ENCODE data around the gene LYL1. TPM values are rescaled to one million over a fixed set of nuclear protein-coding genes. Genes with fewer than 3 reads are reported as not detected.

LYL1 gene
- total and polyA plus RNA-seq, 8 donors: 5.3 to 32.9 (median 9.9) TPM

- intact Hi-C loops (cut with DNase I): no loop called here
- ATAC-seq: no peak
Observed at GRCh38 chr19:13121551-13122274, 19.1 kb upstream of the LYL1 start.

GRCh38 chr19:13120817-13121216, 18.2 kb upstream of the LYL1 start:
- H3K4me3 ChIP-seq: no peak overlapping the region
- no peaks in the 10 kb centered on the region for H3K27me3 ChIP-seq
- TF ChIP-seq CTCF (IDR thresholded peaks at IDR 0.05): no peak
- H3K27ac ChIP-seq: no peak overlapping the region
- peaks cover 0 to 18% of the 10 kb centered on the region in 2 donors for H3K36me3 ChIP-seq
- no peaks in the 10 kb centered on the region for H3K9me3 ChIP-seq
- peaks cover 18 to 41% of the 10 kb centered on the region in 2 donors for H3K4me1 ChIP-seq
- intact Hi-C loops (cut with DNase I): no loop called here
- no peak for ATAC-seq
- no peak for DNase-seq

More at GRCh38 chr19:13121551-13122274, 19.1 kb upstream of the LYL1 start:
- no peak for DNase-seq
- Histone ChIP-seq H3K9me3 (no peaks in the 10 kb centered on the region), H3K4me3 (no peak overlapping the region), H3K27me3 (no peaks in the 10 kb centered on the region), H3K27ac (no peak overlapping the region), H3K36me3 (peaks cover 0 to 27% of the 10 kb centered on the region in 2 donors), H3K4me1 (peaks cover 15 to 36% of the 10 kb centered on the region in 2 donors)
- TF ChIP-seq CTCF (IDR thresholded peaks at IDR 0.05): no peak

- Histone ChIP-seq H3K36me3 (peaks cover 0 to 13% of the 10 kb centered on the region in 2 donors), H3K4me3 (no peak overlapping the region), H3K27ac (no peak overlapping the region), H3K4me1 (peaks cover 22 to 48% of the 10 kb centered on the region in 2 donors), H3K9me3 (no peaks in the 10 kb centered on the region), H3K27me3 (no peaks in the 10 kb centered on the region)
- no peak for ATAC-seq
- no peak for DNase-seq
- intact Hi-C loops (cut with DNase I): no loop called here
- TF ChIP-seq CTCF (IDR thresholded peaks at IDR 0.05): no peak
Observed at GRCh38 chr19:13120031-13120430, 17.4 kb upstream of the LYL1 start.

GRCh38 chr19:13119627-13120026, 17.0 kb upstream of the LYL1 start:
- H3K4me3 ChIP-seq: peak overlapping the region in 1 of 2 donors; percentile 88
- ATAC-seq: no peak
- H3K36me3 ChIP-seq: peaks cover 0 to 14% of the 10 kb centered on the region in 2 donors
- peaks cover 22 to 48% of the 10 kb centered on the region in 2 donors for H3K4me1 ChIP-seq
- H3K9me3 ChIP-seq: no peaks in the 10 kb centered on the region
- DNase-seq: no peak
- H3K27ac ChIP-seq: no peak overlapping the region
- no peaks in the 10 kb centered on the region for H3K27me3 ChIP-seq
- intact Hi-C loops (cut with DNase I): no loop called here
- TF ChIP-seq CTCF (IDR thresholded peaks at IDR 0.05): no peak

GRCh38 chr19:13118424-13119193, 16.0 kb upstream of the LYL1 start:
- H3K4me1 ChIP-seq: peaks cover 22 to 48% of the 10 kb centered on the region in 2 donors
- intact Hi-C loops (cut with DNase I): no loop called here
- peak in 2 of 4 donors; percentile 81 to 89 for DNase-seq
- H3K36me3 ChIP-seq: peaks cover 0 to 23% of the 10 kb centered on the region in 2 donors
- peak overlapping the region in 1 of 2 donors; percentile 74 for H3K27ac ChIP-seq
- TF ChIP-seq CTCF (IDR thresholded peaks at IDR 0.05): no peak
- peak; percentile 47 for ATAC-seq
- H3K9me3 ChIP-seq: no peaks in the 10 kb centered on the region
- no peaks in the 10 kb centered on the region for H3K27me3 ChIP-seq
- peak overlapping the region; percentile 75 to 88 for H3K4me3 ChIP-seq

Data from left lung (tissue), 10 donors.